Occipital lobe (tissue), 2 donors: Measurements from ENCODE around the gene TRAPPC14. TPM values are rescaled to one million over a fixed set of nuclear protein-coding genes. Genes with fewer than 3 reads are reported as not detected.
"Not testable (repeated sequence)": the region's sequence is repeated elsewhere in the genome, so short reads cannot be mapped to it uniquely, and the experiment has no call there.

Source experiments
- DNase-seq: peaks from one replicate; lab custom pipeline; 2025; lab: John Stamatoyannopoulos, UW
- total RNA-seq: library from RNA; depleted of rRNA; stranded (reverse); fragments of >200 nt; gene quantifications from one replicate; pipeline ENCODE4 v1.2.3, GENCODE V29; 2014

TRAPPC14 gene
- total RNA-seq, 1 donor from 2014 or later: 8.0 TPM

DNA sequence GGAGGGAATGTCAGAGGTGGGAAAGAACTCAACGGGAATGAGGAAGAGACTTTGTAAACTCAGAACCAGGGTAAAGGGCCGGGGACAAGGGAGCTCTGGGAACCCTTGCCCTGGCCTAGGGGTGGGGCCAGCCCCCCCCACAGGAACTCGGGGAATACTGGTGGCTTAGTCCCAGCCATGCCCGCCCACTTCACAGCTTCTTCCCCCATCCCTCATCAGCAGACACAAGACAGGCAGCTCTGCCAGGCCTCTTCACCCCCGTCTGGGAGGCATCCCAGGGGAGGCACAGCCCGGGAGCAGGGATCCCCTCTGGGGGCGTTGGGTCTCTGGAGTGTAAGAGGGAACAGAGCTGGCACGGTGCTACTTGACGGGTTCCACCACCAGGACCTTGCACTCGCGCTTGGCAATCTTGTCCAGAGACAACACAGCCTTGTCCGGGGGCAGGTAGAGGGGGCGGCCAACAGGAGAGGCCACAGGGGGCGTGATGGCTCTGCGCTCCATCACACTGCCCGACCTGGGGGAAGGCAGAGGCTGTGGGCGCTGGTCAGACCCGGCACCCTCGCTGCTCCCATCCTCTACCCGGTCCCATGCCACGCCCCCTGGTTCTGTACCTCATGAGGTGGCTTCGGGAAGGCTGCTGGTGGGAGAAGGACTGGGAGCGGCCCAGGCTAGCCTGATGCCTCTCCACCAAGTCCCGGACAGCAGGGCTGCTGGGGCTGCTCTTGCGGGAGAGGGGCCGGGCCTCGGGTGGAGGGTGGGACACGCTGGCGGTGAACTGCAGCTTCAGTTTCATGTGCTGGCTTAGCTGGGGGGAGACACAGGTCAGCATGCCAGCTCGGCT lies 3.7 kb downstream of the TRAPPC14 start:
- DNase-seq: no peak

DNA sequence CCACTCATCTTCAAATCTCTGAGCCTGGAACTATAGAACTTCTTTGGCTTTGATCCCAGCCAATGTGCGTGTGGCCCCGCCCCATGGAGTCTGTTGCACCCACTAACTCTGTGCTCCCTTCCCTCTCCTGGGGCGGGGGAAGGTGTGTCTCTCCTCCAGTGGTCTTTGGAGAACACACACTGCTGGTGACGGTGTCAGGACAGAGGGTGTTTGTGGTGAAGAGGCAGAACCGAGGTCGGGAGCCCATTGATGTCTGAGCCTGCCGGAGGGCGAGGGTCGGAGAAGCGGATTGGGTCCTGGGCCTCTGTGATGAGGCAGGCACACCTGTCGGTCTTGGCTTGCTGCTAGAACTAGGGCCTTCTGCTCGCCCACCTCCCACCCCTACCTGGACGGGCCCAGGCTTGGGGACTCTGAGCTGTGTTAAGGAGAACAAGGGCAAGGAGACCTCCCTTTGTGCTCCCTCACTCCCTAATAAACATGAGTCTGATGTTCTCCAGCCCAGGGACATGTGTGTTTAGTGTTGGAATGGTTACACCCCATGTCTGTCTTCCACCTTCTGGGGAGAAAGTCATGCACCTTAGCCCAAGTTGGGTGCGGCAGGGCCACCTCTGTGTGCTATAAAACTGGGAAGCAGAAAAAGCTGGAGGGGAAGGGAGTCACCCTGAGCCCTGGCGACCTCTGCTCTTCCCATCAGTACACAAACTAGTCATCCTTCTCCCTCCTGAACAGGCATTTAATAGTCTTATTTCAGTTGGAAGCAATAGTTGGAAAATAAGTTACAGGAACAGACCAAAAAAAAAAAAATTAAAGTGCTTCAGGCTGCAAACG lies 4.6 kb downstream of the TRAPPC14 start:
- no peak for DNase-seq

DNA sequence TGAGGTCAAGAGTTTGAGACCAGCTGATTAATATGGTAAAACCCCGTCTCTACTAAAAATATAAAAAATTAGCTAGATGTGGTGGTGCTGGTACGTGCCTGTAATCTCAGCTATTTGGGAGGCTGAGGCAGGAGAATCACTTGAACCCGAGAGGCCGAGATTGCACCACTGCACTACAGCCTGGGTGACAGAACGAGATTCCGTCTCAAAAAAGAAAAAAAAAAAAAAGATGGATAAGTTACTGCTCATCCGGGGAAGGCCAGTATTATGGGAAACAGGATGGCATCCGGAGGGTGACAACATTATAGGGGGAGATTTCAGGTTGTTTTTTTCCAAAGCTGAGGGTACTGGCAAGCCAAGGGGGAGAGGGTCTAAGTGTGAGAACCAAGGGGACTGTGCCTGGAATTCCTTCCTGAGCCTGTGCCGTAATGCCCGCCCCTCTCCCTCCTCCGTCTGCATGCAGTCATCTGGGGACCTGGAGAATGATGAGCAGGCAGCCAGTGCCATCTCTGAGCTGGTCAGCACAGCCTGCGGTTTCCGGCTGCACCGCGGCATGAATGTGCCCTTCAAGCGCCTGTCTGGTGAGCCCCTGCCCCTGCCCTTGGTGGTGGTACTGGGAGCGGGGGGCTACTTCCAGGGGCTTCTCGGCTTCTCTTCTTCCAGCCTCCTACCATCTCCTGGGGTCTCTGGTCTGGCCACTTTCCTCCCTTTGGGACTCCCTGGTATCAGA lies 5.4 kb downstream of the TRAPPC14 start:
- no peak for DNase-seq

DNA sequence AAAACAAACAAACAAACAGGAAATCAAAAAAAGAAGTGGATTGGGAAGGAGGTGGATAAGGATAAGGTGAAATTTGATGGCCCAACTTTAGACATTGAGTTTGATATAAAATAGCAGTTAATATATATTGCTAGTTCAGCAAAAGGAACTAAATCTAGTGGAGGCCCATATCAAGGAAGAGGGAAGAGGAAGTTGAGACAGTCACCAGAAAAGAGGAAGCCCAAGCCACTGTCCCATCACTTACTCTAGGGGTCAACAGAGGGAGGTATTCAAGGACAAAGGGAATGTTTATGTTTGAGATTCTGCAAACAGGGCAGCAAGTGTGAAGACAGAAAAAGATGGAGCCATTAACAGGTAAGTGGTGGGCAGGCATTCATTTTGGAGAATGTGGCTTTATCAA lies 6.1 kb downstream of the TRAPPC14 start:
- DNase-seq: no peak

DNA sequence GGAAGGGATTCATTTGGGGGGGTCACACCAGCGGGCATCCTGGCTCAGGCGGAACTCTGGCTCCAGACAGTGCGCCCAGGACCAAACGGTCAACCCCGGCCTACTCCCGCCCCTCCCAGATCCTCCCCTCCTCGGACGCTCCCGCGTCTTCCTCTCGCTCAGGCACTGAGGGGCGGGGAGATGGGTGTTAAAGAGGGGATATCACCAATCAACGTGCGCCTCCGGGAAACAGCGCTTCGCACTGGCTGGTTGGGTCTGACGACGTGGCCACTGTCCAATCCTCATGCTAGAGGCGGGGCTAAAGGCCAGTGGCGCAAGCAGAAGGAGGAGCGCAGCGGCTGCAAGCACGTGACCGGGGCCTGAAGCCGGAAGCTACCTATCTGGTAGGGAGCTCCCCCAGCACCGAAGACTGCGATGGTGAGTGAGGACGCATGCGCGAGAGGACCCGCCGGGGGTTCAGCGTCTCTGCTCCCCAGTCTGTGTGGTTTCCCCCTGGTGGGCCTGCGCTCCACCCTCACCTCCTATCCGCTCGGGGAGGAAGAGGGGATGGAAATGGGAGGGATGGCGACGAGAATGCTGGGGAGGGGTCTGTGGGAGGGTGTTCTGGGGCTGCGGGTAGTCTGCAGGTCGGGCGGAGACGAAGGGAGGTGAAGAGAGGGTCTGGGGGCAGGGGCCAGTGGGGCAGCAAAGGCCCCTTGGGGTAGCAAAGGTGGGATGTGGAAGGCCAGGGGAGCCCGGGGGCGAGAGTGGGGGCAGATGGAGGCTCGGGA lies 9.8 kb downstream of the TRAPPC14 start, which contains the start of gene LAMTOR4:
TSS of gene LAMTOR4 (plus strand) at position 360 of the 770 bp plus-strand sequence. CDS start at position 415, 55 bp downstream.
- peak; percentile 98 for DNase-seq

DNA sequence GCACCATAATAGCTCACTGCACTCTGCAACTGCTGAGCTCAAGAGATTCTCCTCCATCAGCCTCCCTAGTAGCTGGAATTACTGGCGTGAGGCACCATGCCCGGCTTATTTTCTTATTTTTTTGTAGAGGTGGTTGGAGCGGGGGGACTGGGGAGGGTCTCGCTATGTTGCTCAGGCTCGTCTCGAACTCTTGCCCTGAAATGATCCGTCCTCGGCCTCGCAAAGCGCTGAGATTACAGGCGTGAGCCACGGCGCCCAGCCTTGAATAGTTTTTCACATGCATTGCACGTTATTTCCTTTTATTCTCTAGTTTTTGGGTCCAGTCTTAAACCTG lies 10.3 kb downstream of the TRAPPC14 start:
- DNase-seq: no peak

DNA sequence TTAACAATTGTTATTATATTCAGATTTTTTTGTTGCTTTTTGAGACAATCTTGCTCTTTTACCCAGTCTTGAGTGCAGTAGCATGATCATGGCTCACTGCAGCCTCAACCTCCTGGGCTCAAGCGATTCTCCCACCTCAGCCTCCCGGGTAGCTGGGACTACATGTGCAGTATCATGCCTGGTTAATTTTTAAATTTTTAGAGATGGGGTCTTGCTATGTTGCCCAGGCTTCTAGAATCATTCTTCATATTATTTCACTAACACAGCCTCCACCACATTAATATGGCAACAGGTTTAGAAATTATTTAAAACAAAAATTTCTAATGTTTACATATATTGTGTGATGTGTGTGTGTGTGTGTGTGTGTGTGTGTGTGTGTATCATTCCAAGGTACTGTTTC lies 11.2 kb downstream of the TRAPPC14 start:
- no peak for DNase-seq

DNA sequence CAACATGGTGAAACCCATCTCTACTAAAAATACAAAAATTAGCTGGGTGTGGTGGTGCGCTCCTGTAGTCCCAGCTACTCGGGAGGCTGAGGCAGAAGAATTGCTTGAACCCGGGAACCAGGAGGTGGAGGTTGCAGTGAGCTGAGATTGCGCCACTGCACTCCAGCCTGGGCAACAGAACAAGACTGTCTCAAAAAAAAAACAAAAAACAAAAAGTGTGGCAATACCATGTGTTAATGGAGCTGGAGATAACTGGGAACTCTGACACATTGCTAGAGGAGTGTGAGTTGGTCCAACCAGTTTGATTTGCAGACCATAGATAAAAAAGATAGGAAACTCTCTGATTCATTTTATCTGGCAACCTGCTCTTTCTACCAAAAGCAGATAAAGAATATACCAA lies 12.2 kb downstream of the TRAPPC14 start:
- DNase-seq: not testable (repeated sequence)

DNA sequence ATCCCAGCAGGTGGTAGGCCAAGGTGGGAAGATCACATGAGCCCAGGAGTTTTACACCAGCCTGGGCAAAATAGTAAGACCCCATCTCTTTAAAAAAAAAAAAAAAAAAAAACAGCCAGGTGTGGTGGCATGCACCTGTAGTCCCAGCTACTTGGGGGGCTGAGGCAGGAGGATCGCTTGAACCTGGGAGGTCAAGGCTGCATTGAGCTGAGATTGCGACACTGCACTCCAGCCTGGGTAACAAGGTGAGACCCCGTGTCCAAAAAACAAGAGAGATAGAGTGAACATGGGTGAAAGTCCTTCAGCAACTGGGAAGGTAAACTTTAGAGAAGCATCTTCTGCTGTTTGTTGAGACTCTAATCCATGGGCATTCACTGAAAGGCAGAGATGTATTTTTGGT lies 16.1 kb downstream of the TRAPPC14 start:
- DNase-seq: no peak

DNA sequence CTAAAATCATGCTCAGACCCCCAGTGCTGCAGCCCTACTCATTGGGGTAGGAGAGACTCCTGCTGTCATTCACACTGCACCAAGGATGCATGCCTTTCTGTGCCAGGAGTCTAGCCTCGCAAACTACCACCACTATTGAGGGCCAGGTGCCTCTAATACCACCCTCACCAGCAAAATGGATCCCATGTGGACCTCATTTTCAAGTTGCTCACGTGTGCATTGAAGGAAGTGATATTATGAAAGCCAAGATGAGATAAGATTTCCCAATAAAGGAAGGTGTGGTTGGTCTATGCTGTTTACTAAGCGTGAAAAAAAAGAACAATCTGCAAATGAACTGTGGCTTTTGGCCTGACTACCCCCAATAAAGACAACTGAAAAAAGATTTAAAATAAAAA lies 17.0 kb downstream of the TRAPPC14 start:
- DNase-seq: no peak

DNA sequence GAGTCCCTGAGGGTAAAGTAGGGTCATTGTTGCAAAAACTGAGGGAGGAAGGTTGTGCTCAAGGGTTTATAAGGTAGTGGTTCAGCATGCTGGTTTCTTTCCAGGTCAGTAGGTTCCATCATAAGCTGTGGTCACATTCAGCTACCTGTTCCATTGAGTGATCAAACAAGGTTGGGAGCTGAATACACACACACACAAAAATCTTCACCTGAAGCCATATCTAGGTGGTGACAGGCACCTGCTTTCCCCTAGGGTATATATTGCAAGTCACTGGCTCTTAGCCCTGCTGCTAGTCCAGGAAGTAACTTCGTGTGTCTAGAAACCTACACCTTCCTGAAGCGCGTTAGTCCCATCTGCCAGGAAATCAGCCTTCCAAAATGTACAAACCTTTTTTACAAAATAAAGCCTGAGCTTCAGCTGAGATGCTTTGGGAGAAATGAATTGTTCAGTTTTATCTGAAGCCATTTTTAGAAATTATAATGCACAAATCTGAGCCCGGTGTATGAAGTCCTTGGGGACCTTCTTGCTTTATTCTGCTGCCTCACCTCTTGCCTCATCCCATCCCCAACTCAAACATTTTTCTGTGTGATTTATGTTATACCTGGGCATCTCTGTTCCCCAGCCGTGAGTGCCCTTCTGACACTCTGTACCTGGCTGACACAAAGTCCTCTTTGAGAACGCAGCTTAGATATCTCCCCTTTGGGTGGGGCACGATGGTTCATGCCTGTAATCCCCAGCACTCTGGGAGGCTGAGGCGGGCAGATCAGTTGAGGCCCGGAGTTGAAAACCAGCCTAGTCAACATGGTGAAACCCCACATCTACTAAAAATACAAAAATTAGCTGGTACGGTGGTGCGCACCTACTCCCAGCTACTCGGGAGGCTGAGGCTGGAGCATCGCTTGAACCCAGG lies 20.4 kb downstream of the TRAPPC14 start:
- DNase-seq: no peak

DNA sequence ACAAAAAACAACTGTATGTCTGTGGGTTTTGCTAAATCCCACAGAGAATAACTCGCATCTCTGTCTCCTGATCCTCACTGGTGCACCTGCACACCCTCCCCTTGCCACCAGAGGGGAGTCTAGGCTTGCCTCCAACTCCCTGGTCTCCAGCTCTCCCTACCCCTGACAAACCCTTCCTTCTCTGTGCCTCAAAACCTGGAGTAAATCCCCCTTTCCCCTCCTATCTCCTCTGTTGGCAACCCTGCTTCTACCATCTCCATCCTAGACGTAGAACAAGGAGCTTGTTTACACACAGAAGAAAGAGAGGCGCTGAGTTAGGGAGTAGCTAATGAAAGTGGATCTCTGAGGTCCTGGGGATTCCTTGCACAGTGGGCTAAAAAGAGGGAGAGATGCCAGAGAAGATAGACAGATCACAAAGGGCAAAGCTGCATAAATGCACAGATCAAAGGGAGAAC lies 25.8 kb downstream of the TRAPPC14 start:
- DNase-seq: no peak

DNA sequence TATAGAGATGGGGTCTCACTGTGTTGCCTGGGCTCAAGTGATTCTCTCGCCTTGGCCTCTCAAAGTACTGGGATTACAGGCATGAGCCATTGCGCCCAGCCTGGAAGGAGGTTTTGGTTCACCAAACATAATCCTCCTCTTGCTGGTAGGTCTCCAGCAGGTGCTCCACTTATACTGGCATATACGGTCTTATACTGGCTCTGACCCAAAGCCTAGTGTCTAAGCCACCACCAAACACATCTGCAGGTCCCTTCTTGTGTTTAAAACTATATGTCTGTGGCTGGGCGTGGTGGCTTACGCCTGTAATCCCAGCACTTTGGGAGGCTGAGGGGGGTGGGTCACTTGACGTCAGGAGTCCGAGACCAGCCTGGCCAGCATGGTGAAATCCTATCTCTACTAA lies 26.4 kb downstream of the TRAPPC14 start:
- DNase-seq: no peak

DNA sequence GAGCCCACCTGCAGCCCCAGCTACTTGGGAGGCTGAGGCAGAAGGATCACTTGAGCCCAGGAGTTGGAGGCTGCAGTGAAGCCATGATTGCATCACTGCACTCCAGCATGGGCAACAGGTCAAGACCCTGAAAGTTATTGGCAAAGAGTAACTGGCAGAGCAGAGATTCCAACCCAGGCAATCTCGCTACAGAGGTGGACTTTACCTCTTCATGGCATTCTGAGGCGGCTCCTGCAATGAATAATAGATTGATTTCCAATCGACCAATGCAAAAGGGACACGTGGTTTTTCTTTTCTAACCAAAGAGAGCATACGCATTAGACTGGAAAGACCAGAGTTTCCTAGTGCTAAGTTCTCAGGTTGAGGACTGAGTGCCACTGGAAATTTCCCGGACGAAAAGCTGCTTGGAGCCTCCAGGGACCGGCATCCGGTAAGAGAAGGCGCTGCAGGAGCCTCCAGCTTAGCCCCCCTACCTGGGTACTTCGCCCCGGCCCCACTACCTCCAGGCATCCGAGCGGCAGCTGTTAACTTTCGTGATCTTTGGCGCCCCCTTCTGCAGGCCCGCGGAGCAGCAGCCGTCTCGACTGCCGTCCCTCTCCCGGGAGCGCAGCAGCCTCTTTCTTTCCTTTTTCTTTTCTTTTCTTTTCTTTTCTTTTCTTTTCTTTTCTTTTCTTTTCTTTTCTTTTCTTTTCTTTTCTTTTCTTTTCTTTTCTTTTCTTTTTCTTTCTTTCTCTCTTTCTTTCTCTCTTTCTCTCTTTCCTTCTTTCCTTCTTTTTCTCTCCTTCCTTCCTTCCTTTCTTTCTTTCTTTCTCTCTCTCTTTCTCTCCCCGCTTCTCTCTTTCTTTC lies 27.7 kb downstream of the TRAPPC14 start:
- peak; percentile 45 for DNase-seq

DNA sequence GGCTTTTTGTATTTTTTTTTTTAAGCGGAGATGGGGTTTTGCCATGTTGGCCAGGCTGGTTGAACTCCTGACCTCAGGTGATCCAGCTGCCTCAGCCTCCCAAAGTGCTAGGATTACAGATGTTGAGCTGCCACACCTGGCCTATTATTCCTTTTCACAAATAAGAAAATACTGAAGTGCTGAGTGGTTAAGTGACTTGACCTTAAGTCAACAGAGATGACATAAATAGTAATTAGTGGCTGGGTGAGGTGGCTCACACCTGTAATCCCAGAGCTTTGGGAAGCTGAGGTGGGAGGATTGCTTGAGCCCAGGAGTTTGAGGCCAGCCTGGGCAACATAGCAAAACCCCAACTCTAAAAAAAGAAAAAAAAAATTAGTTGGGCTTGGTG lies 28.3 kb downstream of the TRAPPC14 start:
- DNase-seq: not testable (repeated sequence)

DNA sequence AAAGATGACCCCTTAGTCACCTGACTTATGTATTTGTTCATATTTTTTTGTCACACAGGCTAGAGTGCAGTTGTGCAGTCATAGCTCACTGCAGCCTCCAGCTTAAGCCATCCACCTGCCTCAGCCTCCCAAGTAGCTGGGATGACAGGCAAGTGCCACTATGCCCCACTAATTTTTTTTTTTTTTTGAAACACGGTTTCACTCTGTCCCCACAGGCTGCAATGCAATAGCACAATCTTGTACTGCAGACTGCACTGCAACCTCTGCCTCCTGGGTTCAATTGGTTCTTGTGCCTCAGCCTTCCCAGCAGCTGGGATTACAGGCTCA lies 29.9 kb downstream of the TRAPPC14 start:
- no peak for DNase-seq

DNA sequence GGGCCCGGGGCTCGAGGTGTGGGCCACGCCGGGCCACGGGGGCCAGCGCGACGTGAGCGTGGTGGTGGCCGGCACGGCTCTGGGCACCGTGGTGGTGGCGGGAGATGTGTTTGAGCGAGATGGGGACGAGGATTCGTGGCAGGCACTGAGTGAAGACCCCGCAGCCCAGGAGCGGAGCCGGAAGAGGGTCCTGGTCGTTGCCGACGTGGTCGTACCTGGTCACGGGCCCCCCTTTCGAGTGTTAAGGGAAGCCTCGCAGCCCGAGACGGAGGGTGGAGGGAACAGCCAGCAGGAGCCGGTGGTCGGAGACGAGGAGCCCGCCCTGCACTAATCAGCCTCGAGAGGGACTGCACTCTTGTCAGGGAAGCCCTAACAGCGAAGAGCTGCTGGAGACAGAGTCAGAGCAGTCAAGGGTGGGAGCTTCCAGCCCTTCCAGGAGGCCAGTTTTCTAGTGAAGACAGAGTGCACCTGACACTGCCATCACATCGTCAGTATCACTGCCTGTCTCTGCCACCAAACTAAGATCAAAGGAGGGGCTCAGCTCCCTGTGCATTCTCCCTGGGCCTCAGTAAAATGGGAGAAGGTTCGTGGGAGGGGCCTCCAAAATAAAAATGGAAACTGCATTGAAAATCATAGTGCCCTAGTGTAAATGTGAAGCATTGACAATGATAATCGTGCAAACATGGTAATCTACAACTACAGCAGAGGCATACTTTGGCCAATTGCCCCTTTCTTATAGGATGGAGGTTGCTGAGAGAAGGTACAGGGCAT lies 30.5 kb downstream of the TRAPPC14 start:
- peak; percentile 19 for DNase-seq
